GM19023 (cell line): Measurements from ENCODE around the gene ENGASE.
"Not testable (repeated sequence)": the region's sequence is repeated elsewhere in the genome, so short reads cannot be mapped to it uniquely, and the experiment has no call there.

ENCODE experiments used
- ATAC-seq: cut with Tn5 transposase; IDR thresholded peaks from one replicate; pipeline ENCODE4 v1.9.1; 2021; ENCODE audit warnings: mild to moderate bottlenecking, moderate library complexity; ENCODE audit not compliant: unreplicated experiment

The ENGASE gene

GRCh38 chr17:79074649-79075445, at the start of gene ENGASE:
TSS of gene ENGASE (plus strand) at chr17:79074824. CDS start at chr17:79074945, 121 bp downstream.
- peak; percentile 97 for ATAC-seq

GRCh38 chr17:79024901-79025737, 49.5 kb upstream of the ENGASE start:
- no peak for ATAC-seq

- no peak for ATAC-seq
These were observed 48.0 kb upstream of the ENGASE start for GRCh38 chr17:79026376-79027273.

- no peak for ATAC-seq
These were observed 47.2 kb upstream of the ENGASE start for GRCh38 chr17:79027274-79027924.

GRCh38 chr17:79027925-79028491, 46.6 kb upstream of the ENGASE start:
- no peak for ATAC-seq

GRCh38 chr17:79028496-79029326, 45.9 kb upstream of the ENGASE start:
- ATAC-seq: no peak

GRCh38 chr17:79029327-79030009, 45.2 kb upstream of the ENGASE start:
- ATAC-seq: no peak

- not testable (repeated sequence) for ATAC-seq
These were observed 44.0 kb upstream of the ENGASE start for GRCh38 chr17:79030636-79031035.

- ATAC-seq: no peak
These were observed 42.4 kb upstream of the ENGASE start for GRCh38 chr17:79031996-79032875.

GRCh38 chr17:79033046-79033616, 41.5 kb upstream of the ENGASE start:
- no peak for ATAC-seq

- ATAC-seq: no peak
These were observed 40.7 kb upstream of the ENGASE start for GRCh38 chr17:79033741-79034501.

- ATAC-seq: no peak
These were observed 39.6 kb upstream of the ENGASE start for GRCh38 chr17:79034931-79035485.

GRCh38 chr17:79035686-79036085, 38.9 kb upstream of the ENGASE start:
- no peak for ATAC-seq

GRCh38 chr17:79036181-79036580, 38.4 kb upstream of the ENGASE start:
- no peak for ATAC-seq

GRCh38 chr17:79036596-79036995, 38.0 kb upstream of the ENGASE start:
- no peak for ATAC-seq

- ATAC-seq: no peak
These were observed 36.0 kb upstream of the ENGASE start for GRCh38 chr17:79038545-79039135.
